ENCODE results near the gene RAD54L2.

DNA sequence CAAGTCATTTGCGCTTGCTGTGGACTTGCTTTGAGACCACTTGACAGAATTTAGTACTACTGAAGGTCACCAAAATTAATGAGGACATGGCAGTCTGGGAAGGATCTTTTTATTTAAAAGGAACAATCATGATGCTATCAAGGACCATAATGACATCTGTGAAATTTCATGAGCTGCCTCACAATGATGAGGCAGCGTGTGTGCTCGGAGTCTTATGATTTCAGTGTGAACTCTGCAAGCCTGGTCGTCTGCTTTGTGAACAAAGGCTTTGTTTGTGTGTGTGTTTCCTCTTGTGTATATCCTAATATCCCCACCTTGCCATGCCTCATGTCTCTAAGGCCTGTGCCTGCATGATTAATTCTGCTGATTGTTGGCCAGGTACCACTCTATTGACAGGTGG lies 46.7 kb downstream of the RAD54L2 start:
- TF ChIP-seq POLR2AphosphoS5 (IDR thresholded peaks at IDR 0.05) (no peak), POLR2A (IDR thresholded peaks at IDR 0.05) (no peak)
- TF ChIP-seq, protein P1, sequence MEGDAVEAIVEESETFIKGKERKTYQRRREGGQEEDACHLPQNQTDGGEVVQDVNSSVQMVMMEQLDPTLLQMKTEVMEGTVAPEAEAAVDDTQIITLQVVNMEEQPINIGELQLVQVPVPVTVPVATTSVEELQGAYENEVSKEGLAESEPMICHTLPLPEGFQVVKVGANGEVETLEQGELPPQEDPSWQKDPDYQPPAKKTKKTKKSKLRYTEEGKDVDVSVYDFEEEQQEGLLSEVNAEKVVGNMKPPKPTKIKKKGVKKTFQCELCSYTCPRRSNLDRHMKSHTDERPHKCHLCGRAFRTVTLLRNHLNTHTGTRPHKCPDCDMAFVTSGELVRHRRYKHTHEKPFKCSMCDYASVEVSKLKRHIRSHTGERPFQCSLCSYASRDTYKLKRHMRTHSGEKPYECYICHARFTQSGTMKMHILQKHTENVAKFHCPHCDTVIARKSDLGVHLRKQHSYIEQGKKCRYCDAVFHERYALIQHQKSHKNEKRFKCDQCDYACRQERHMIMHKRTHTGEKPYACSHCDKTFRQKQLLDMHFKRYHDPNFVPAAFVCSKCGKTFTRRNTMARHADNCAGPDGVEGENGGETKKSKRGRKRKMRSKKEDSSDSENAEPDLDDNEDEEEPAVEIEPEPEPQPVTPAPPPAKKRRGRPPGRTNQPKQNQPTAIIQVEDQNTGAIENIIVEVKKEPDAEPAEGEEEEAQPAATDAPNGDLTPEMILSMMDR (IDR thresholded peaks at IDR 0.05): no peak

Measured in breast epithelium (tissue), 3 donors.